MM.1S (cell line): Measurements from ENCODE around the gene IRF6.

Experiments
- CTCF ChIP-seq: fragments of 300-600 bp; sonication (generic); IDR thresholded peaks from 2 replicates; pipeline ENCODE4 v1.5.1; 2016; ENCODE audit warnings: antibody characterized with exemption, low read length, mixed read lengths
- EZH2 ChIP-seq: fragments of 300-600 bp; sonication (generic); optimal IDR thresholded peaks from 2 replicates; pipeline ENCODE3; 2017; ENCODE audit warnings: low read depth, mild to moderate bottlenecking, antibody characterized with exemption, low read length, mixed read lengths

- TF ChIP-seq CTCF (no peak), EZH2 (no peak)
Observed at GRCh38 chr1:209822706-209823105, 16.8 kb upstream of the IRF6 start.
